NCI-H510A (cell line): Measurements from ENCODE around the gene CLCN1.
A peak's percentile ranks its signal among the peaks of the same experiment; 100 is the strongest.

ENCODE experiments used
- DNase-seq: peaks from one replicate; lab custom pipeline; 2025; lab: John Stamatoyannopoulos, UW

Gene CLCN1

GRCh38 chr7:143367972-143368371 is 52.1 kb downstream of the CLCN1 start:
- no peak for DNase-seq

- DNase-seq: no peak
Measured at GRCh38 chr7:143368387-143368786, 52.5 kb downstream of the CLCN1 start.

- no peak for DNase-seq
Measured at GRCh38 chr7:143369678-143370651, 54.1 kb downstream of the CLCN1 start.

- DNase-seq: no peak
Measured at GRCh38 chr7:143372070-143372469, 56.2 kb downstream of the CLCN1 start.

DNA sequence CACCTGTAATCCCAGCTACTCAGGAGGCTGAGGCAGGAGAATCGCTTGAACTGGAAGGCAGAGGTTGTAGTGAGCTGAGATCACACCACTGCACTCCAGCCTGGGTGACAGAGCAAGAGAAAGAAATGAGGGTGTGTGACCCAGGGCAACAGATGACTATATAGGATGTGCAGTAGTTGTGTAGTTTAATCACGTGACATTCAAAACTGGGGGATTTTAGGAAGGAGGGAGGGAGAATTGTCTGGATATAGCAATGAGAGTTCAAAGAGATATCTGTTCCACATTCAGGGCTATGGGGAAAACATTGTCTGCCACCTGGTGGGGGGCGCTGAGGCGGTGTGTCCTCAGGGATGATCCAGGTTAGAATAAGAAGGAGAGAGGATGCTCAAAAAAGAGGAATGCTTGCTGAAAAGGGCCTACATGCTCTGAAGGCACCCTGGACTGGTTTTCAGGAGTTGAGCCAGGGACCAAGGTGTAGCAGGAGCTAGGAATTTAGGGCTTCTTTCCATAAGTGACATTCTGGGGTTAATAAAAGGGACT is 57.4 kb downstream of the CLCN1 start:
- no peak for DNase-seq

GRCh38 chr7:143374561-143374960 is 58.6 kb downstream of the CLCN1 start:
- no peak for DNase-seq

DNA sequence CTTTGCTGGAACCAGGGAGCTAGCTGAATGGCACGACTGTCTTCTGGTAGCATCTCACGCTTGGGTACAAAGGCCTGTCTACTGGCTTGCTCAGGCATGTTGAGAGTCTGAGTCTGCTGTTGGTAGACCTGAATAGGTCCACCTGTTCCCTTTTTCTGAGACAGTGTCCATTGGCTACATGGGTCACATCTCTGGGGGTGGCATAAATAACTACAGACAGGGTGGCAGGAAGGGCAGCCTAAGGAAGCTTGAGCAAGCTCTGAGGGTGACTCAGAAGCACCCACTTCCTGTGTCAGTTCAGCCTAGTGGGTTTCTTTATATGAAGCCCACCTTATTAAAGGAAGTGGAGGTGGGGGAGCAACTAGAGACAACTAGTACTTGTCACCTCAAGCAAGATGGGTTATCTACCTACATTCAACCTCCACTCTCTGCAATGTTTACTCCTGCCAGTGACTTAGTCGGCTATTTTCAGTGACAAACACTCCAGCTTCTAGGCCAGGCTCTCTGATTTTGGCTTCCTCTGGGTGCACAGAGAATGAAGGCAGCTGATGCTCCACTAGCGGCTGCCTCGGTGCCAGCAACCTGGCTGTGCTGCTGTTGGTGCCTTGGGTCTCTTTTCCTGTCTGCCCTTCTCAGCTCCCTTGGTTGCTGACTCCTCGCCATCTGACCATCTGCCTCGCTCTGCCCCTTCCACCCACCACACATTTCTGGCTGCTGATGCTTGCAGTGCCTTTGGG is 59.6 kb downstream of the CLCN1 start:
- DNase-seq: no peak

- no peak for DNase-seq
Measured at GRCh38 chr7:143376396-143376795, 60.5 kb downstream of the CLCN1 start.

DNA sequence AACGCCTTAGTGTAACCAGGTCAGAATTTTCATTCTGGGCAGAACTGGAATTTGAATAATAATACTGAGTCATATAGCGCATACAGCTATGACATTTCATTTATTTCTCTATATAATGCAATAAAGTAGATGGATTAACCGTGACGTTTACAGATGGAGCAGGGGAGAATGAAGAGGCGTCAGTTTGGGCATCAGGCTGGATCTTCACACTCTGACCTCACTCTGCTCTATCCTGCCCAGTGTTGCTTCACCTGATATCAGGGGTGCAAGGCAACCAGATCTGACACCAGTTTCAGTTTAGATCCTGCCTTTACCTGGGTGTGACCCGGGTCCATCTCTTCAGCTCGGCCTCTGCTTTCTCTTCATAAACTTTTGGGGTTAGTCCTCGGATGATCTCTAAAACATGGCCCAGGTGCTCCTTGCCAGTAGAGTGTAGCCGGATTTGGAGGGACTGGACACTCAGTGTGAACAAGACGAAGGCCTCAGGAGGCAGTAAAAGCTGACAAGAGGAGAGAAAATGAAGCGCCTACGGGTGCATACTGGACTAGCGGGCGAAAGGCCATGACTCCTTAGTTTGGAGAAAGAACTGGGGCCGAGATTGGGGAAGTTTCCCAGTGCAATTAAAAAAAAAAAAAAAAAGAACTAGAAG is 63.8 kb downstream of the CLCN1 start:
- DNase-seq: no peak

GRCh38 chr7:143380260-143380645 is 64.3 kb downstream of the CLCN1 start:
- DNase-seq: peak; percentile 33

- peak; percentile 68 for DNase-seq
Measured at GRCh38 chr7:143380646-143381426, 64.9 kb downstream of the CLCN1 start, which contains the start of gene ZYX. Gene ZYX (plus strand): TSS chr7:143381345. CDS start chr7:143381572, 227 bp downstream.

GRCh38 chr7:143381427-143382125 is 65.7 kb downstream of the CLCN1 start:
- no peak for DNase-seq

DNA sequence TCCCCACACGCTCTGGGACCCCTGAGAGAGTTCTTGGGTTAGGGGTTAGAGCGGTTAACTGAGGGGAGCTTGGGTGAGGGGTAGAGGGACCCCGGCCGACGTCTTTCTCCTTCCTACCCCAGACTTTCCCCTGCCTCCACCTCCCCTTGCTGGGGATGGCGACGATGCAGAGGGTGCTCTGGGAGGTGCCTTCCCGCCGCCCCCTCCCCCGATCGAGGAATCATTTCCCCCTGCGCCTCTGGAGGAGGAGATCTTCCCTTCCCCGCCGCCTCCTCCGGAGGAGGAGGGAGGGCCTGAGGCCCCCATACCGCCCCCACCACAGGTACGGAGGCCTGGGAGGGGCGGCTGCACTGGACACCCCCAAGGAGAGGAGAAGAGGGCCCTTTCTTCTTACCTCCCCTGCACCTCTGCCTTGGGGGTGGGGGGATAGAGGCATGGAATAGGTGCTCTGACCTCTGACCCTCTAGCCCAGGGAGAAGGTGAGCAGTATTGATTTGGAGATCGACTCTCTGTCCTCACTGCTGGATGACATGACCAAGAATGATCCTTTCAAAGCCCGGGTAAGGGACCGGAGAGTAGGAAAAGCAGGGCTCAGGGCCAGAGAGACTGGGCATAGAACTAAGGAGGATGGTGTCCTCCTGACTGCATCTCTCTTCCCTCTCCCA is 66.3 kb downstream of the CLCN1 start:
- DNase-seq: no peak

GRCh38 chr7:143382791-143383641 is 67.1 kb downstream of the CLCN1 start:
- DNase-seq: no peak

GRCh38 chr7:143383642-143383957 is 67.7 kb downstream of the CLCN1 start:
- DNase-seq: no peak

DNA sequence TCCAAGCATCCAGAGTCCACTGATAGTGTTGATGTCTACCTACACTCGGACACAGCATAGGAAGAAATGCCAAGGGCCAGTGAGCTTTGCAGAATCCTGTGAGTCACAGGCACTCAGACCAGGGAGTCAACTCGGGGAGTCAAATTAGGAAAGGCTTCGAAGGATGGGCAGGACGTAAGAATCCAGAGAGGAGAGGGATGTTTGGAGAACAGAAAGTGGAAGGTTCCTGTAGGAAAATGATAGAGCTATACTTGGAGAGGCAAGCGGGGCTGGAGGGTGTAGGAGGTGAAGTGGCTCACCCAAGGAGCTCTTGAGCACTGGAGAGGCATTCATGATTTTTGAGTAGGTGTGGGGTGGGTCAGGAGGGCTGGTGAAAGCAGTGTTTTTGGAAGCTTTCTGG is 68.2 kb downstream of the CLCN1 start:
- DNase-seq: no peak

GRCh38 chr7:143384661-143385631 is 69.0 kb downstream of the CLCN1 start:
- no peak for DNase-seq
